RPMI8226 (cell line): ENCODE results near the gene HK3.
A peak's percentile ranks its signal among the peaks of the same experiment; 100 is the strongest.
"Not testable (repeated sequence)": the region's sequence is repeated elsewhere in the genome, so short reads cannot be mapped to it uniquely, and the experiment has no call there.

ENCODE experiments used
- DNase-seq: peaks from one replicate; pipeline ENCODE4 v3.0.0-alpha.2; 2015

HK3 gene

DNA sequence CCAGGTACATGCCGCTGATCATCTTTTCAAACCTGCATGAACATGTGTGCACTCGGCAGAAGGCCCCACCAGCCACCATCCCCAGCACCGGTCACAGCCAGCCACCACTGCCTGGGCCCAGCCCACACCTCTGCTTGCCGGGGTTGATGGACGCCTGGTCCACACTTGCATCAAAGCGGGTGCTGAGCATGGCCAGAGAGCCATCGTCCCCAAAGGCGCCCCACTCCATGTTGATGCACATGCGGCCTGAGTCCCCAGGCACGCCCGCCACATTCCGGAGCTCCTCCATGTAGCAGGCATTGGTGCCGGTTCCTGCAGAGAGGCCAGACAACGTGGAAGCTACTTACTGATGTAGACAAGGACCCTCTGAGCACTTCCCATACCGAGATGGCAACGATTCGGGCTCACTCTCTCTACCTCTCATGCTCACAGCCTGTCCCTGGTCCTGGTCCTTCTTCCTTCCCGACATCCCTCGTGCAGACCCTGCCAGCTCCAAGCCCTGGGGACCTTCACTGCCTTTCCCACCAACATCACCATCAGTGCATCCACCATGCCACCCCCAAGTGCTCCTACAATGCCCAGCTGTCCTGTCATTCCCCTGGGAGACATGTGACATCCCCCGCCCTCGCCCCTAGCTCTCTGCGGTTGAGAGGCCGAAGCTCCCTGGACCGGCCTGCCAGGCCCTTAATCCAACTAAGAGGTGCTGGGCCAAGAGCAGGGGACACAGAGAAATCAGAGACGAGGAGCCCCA lies 17.2 kb downstream of the HK3 start:
- no peak for DNase-seq

DNA sequence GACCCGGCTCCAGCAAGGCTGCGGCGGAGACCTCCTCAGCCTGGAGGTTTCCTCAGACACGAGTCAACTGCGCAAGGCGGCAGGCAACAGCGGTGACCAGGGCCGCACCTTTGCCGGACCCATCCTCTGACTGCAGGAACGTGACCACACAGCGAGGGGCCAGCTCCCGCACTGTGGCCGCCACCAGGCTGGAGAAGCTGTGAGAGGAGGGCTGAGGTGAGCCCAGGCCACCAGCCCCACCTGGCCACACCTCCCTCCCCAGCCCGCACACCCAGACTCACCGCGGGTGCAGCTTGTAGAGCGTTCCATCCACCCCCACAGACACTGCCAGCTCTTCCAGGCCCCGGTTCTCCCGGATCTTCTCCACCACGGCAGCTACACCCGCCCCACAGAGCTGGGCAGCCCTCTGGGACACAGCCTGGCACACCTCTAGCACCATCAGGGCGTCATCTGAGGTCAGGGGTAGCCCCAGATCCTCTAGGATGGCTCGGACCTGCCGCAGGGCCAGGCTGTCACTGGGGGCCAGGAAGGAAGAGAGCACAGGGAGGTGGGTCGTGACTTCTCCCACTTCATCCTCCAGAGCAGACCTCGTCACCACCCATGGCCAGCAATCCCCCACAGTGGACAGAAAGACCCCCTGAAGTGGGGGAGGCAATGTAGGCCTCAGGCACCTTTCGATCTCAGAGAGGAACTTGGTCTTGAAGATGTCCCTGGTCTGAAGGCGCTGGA lies 18.0 kb downstream of the HK3 start:
- DNase-seq: no peak

DNA sequence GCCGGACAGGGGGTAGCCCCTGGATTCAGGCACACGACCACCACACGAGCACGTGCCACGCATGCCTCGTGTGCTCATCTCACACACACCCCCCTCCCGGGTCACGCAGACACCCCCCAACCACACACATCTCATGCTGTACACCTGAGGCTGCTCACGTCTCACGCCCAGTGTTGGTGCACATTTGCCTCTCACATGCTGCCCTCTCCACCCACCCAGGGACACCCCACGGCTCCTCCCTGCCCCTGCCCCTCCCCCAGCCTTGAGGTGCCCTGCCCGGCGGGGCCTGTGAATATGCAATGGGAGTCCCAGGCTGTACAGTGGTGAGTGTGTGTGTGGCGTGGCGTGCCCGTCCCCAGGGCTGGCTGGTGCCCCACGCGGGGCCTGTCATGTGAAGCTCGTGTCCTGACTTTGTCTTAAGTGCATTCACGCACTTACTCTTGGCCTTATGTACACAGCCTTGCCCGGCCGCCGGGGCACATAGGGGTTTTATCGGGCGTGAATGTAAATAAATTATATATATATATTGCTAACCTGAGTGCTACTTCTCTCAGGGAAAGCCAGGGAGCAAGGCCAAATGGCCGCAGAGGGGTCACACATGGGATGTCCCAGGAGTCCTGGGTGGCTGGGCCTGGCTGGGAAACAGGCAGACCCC lies 18.7 kb downstream of the HK3 start:
- DNase-seq: no peak

DNA sequence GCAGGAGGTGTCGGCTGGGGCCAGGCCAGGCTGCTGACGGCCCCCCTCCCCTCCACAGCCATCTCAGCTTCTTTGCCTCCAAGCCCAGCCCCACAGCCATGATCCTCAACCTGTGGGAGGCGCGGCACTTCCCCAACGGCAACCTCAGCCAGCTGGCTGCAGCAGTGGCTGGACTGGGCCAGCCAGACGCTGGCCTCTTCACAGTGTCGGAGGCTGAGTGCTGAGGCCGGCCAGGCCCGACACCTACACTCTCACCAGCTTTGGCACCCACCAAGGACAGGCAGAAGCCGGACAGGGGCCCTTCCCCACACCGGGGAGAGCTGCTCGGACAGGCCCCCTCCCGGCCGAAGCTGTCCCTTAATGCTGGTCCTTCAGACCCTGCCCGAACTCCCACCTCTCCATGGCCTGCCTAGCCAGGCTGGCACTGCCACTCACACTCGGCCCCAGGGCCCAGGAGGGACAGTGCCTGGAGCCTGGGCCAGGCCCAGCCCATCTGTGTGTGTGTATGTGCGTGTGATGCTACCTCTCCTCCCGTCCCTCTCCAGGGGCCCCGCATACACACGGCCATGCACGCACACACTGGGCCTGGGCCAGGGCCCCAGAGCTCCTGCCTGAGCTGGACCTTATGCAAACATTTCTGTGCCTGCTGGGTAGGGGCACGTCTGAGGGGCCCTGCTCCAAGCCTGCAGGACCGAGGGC lies 19.3 kb downstream of the HK3 start:
- DNase-seq: no peak

DNA sequence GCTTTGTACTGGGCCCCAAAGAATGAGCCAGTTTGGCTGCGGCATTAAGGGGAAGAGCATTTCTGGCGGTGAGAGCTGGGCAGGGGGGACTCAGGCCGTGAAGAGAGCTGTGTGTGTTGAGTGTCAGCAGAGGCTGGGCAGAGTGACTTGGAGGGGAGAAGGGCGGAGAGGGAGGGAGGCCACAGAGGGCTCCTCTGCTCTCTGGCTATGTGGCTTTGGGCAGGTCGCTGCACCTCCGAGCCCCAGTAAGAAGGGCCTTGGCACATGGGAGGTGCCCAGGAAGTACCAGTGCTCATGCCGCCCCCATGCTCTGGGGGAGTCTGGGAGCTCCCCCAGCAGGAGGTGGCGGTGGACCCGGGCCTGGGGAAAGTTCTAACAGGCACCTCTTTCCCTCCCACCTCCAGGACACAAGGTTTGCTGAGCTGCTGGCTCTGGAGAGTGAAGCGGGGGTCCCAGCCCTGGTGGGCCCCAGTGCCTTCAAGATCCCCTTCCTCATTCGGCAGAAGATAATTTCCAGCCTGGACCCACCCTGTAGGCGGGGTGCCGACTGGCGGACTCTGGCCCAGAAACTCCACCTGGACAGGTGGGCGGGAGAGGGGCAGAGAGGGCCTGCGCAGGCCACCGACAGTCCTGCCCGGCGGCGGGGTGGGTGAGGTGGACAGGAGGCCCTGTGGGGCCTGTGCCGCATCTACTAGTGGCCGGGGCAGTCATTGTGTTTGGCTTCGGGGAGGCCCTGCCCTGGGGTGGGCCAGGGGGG lies 20.1 kb downstream of the HK3 start:
- DNase-seq: no peak

DNA sequence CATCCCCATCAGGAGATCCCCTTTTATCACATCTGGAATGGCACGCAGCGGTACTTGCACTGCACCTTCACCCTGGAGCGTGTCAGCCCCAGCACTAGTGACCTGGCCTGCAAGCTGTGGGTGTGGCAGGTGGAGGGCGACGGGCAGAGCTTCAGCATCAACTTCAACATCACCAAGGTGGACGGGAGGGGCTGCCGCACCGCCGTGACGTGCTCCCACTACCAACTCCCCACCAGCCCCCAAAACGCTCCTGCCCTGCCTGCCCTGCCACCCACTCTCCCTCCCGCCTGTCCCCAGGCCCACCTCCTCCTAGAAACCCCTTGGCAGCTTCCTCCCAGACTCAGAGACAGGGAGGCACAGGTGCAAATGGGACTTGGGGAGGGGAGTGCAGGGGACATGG lies 20.7 kb downstream of the HK3 start:
- DNase-seq: no peak

DNA sequence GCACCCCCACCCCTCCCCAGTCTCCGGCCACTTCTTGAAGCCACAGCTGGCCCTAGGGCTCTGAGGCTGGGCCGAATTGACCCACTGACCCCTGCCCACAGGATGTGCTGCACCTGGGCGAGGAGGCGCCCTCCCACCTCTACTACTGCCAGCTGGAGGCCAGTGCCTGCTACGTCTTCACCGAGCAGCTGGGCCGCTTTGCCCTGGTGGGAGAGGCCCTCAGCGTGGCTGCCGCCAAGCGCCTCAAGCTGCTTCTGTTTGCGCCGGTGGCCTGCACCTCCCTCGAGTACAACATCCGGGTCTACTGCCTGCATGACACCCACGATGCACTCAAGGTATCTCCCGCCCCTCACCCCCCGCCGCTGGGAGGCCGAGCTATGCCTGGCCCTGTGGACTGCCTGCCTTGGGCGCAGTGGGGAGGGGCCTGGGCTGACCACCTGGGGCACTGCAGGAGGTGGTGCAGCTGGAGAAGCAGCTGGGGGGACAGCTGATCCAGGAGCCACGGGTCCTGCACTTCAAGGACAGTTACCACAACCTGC lies 21.3 kb downstream of the HK3 start:
- DNase-seq: peak; percentile 58

DNA sequence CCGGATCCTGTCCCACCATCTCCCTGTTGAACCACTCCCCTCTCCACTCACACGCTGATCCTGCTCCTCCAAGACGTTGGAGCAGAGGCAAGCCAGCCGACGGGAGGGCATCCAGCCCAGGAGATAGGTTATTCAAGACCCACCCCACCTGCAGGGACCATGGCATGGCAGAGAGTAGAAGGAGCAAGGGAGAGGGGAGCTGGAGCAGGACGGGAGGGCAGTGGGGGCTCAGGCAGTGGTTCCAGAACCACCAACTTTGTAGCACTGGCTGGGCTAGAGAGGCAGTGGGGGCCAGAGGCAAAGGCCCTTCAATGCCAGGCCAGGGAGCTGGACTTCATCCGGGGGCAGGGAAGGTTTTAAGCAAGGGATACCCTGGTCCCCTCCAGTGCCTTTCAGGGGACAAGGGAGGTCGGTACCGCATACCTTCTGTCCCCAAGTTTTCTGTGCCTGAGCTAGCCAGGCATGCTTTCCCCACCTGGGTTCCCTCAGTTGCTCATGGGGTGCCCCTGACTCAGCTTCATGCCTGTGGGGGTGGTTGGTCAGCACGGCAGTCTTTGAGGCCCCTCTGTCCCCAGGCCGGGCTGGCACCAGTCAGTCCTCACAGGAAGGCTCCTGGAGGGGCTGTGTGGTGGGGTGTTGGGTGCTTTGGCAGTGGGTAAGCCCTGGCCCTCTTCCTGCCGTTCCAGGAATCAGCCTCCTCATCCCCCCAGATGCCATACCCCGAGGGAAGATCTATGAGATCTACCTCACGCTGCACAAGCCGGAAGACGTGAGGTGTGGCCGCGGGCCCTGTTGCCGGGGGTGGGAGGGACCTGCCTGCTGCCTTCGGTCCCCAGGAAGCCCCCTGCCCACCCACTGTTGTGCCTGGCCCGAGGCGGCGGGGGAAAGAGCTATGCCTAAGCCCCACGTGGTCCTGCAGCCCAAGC lies 22.4 kb downstream of the HK3 start:
- DNase-seq: no peak

DNA sequence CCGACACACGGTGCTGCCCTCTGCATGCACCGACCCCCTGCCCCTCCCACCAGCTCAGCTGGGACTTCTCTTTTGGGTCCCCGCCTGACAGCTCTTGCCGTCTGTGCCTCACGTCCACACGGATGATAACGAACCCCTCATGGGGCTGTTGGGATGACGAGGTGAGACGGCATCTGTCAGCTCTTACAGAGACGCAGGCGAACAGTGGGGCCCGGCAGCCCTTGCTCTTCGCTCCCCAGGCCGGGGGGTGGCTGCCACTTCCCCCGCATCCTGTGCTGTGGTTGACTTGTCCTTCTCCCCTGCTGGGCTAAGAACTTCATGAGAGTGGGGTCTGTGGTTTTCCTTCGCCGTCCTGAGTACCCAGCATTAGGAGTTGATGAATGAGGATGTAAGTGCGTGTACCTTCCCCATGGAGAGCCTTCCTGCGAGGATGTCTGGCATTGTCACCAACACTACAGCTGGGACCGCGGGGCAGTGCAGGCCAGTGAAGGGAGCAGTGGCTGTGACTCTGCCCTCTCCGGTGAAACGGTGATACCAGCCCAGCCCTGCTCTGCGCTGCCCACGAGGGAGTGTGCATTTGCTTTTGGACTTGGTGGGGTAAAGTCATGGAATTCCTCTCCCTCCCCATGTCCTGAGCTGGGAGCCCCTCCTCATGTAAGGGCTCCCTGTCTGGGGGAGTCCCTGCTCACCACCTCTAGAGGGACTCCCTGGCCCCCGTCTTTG lies 23.2 kb downstream of the HK3 start:
- no peak for DNase-seq

DNA sequence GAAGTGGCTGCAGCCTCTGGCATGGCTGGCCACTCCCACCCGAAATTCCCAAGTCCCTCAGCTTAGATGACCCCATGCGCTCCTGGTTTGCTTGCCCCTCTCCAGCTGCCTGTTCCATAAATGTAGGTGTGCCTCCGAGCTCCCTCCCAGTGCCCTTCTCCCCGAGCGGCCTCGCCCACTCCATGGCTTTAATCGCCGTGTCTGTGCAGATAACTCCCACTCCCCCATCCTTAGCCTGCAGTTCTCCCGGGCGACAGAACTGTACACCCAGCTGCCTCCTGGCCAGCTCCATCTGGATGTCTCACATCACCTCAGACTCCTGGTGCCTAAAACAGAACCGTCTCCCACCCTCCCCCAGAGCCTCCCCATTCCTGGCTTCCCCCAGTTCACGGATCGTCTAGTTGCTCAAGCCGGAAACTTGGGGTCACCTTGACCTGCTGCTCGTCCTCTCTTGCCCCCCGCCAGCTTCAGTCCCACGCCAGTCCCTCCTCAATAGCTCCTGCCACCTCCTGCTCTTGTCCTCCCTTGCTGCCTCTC lies 24.1 kb downstream of the HK3 start:
- DNase-seq: no peak

DNA sequence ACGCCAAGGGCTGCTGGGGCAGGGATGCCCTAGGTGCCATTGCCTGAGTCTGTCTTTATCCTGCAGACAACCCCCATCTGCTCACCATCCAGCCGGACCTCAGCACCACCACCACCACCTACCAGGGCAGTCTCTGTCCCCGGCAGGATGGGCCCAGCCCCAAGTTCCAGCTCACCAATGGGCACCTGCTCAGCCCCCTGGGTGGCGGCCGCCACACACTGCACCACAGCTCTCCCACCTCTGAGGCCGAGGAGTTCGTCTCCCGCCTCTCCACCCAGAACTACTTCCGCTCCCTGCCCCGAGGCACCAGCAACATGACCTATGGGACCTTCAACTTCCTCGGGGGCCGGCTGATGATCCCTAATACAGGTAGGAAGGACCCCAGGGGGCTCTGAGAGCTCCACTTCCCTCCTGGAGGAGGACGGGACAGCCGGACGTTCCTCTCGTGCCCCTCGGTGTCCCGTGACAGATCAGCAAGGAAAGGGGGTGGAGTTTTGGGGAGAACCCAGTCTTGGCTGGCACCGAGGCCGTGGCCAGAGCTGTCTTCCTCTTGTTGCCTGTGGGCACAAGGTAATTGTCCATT lies 24.9 kb downstream of the HK3 start:
- no peak for DNase-seq

DNA sequence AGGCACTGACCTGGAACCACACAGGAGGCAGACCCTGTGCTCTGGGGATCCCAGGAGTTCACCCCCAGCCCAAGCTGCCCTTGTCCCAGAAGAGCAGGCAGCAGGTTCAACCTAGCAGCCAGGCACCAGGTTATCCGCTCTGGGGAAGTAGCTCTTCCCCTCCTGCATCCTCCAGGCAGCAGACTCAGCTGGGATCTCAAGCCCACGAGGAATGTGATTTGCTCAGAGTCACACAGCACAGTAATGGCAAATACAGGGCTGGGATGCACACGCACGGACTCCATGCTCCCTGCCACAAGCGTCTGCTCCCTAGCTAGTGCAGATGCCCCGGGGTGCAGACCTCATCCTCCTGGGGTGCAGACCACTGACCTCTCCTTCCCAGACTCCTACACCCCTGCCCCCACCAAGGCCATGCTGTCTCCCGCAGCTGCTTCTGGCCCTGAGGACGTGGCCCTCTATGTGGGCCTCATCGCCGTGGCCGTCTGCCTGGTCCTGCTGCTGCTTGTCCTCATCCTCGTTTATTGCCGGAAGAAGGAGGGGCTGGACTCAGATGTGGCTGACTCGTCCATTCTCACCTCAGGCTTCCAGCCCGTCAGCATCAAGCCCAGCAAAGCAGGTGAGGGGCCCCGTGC lies 25.5 kb downstream of the HK3 start:
- no peak for DNase-seq

DNA sequence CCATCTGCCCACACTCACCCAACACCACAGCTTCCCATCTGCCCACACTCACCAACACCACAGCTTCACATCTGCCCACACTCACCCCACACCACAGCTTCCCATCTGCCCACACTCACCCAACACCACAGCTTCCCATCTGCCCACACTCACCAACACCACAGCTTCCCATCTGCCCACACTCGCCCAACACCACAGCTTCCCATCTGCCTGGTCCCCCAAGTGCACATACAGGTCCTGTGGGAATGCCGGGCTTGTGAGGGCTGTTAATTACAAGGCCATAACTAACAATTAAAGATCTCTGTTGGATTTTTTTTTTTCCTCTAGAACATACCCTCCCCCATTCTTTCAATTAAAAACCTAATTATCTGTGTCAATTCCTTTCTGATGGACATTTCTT lies 26.1 kb downstream of the HK3 start:
- DNase-seq: not testable (repeated sequence)

DNA sequence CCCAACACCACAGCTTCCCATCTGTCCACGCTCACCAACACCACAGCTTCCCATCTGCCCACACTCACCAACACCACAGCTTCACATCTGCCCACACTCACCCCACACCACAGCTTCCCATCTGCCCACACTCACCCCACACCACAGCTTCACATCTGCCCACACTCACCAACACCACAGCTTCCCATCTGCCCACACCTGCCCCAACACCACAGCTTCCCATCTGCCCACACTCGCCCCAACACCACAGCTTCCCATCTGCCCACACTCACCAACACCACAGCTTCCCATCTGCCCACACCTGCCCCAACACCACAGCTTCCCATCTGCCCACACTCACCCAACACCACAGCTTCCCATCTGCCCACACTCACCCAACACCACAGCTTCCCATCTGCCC lies 26.6 kb downstream of the HK3 start:
- DNase-seq: not testable (repeated sequence)

DNA sequence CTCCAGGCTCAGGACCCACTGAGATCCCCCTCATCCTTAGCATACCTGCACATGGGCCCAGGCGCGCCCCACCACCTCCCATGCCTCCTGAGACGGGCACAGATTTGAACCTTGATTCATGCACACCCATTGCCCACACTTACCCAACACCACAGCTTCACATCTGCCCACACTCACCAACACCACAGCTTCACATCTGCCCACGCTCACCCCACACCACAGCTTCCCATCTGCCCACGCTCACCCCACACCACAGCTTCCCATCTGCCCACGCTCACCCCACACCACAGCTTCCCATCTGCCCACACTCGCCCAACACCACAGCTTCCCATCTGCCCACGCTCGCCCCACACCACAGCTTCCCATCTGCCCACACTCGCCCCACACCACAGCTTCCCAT lies 28.5 kb downstream of the HK3 start:
- DNase-seq: not testable (repeated sequence)

DNA sequence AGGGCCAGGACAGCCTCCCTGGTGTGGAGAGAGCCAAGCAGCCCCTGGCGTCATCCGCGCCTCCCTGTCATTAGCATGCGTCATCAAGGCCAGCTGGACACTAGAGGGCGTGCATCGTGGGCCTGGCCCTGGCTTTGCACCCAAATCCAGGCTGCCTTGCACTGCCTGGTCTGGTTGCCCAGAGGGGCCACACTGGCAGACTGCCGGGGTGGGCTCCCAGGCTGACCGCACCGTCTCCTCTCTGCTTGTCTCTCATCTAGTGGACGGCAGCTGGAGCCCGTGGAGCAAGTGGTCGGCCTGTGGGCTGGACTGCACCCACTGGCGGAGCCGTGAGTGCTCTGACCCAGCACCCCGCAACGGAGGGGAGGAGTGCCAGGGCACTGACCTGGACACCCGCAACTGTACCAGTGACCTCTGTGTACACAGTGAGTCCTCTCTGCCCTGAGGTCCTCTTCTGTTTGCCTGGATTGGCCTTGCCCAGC lies 29.0 kb downstream of the HK3 start:
- DNase-seq: peak; percentile 58

DNA sequence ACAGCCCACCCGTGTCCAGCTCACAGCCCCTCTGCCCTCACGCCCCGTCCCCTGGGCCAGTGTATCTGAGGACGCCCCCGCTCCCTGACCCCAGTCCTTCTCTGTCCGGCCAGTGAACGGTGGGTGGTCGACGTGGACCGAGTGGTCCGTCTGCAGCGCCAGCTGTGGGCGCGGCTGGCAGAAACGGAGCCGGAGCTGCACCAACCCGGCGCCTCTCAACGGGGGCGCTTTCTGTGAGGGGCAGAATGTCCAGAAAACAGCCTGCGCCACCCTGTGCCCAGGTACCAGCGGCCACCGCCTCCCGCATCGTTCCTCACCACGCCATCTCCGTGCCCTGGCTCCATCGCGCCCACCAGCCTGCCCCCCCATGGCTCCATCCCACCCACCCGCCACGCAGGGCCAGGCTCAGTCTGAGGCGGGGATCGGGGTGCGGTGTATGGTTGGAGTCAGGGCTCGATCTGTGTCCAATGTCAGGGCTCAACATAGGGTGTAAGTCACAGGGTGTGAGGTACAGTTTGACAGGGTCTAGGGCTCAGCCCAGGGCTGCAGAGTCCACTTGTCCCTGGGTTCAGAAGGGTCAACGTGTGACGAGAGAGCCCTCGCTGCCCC lies 29.5 kb downstream of the HK3 start:
- no peak for DNase-seq

DNA sequence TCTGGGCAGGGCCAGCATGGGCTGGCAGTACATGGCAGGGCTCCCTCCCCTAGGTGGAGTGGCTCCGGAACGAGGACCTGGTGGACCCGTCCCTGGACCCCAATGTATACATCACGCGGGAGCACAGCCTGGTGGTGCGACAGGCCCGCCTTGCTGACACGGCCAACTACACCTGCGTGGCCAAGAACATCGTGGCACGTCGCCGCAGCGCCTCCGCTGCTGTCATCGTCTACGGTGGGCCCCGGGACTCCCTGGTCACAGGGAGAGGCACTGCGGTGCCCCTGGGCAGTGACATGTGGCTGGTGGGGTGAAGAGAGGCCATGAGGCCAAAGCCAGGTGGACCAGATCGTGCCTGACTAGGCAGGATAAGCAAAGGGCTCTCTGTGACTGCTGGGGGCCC lies 30.4 kb downstream of the HK3 start:
- no peak for DNase-seq

DNA sequence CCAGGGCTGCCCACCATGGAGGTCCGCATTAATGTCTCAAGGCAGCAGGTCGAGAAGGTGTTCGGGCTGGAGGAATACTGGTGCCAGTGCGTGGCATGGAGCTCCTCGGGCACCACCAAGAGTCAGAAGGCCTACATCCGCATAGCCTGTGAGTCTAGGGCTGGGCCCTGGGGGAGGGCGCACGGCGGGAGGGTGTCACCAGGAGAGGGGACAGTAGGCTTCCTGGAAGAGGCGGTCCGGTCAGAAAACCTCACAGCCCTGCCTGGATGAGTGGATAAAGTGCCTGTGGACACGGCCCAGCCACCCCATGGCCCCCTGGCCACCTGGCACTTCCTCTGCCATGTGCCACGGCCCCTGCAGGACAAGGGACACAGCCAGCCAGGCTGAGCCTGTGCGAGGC lies 31.0 kb downstream of the HK3 start:
- no peak for DNase-seq
